AG04450 (cell line): ENCODE data around the gene NIPAL3. TPM values are rescaled to one million over a fixed set of nuclear protein-coding genes. Genes with fewer than 3 reads are reported as not detected.

Experiments used
- CTCF ChIA-PET: fragments of 300-600, 350-600 bp; formaldehyde crosslinking; extraction: SDS; loops from one replicate; lab custom pipeline; 2022; ENCODE audit warnings: antibody characterized with exemption, inconsistent platforms; lab: Charles Lee
- POLR2A ChIA-PET: fragments of 350-600 bp; formaldehyde crosslinking; extraction: SDS; loops from one replicate; lab custom pipeline; 2021; ENCODE audit warnings: antibody characterized with exemption, inconsistent platforms; lab: Yijun Ruan, JAX
- DNase-seq: peaks from one replicate; pipeline ENCODE4 v3.0.0-alpha.2; 2011; ENCODE audit warnings: low read depth, low spot score
- H3K27ac ChIP-seq: one replicate; pipeline ENCODE4 v1.5.1; 2012; ENCODE audit warnings: low read depth, low read length, control low read depth
- H3K27me3 ChIP-seq: one replicate; pipeline ENCODE4 v1.6.0; 2012; ENCODE audit warnings: low read length; ENCODE audit not compliant: control insufficient read depth, insufficient read depth
- H3K4me3 ChIP-seq: 2 replicates; pipeline ENCODE4 v1.5.1; 2011; ENCODE audit warnings: mild to moderate bottlenecking, low read depth, low read length, control low read depth
- H3K9me3 ChIP-seq: 2 replicates; pipeline ENCODE4 v1.5.1; 2012; ENCODE audit warnings: low read length; ENCODE audit not compliant: control insufficient read depth, insufficient read depth
- CTCF ChIP-seq: IDR thresholded peaks from 2 replicates; pipeline ENCODE4 v1.5.1; 2011; ENCODE audit warnings: low read depth, low read length, control low read depth, inconsistent platforms
- polyA minus RNA-seq: library from RNA; depleted of rRNA, polyadenylated mRNA; stranded (reverse); fragments of >200 nt; gene quantifications from 2 replicates; pipeline ENCODE4 v1.2.3, GENCODE V29; 2011; rRNA and poly(A)+ RNA removed
- polyA plus RNA-seq: library from polyadenylated mRNA; depleted of rRNA; stranded (reverse); fragments of >200 nt; gene quantifications from 2 replicates; pipeline ENCODE4 v1.2.3, GENCODE V29; 2011; rRNA removed

Gene NIPAL3
- polyA plus RNA-seq (46.5 and 48.5 TPM in 2 replicates), polyA minus RNA-seq (58.4 and 73.2 TPM in 2 replicates)

GRCh38 chr1:24415334-24415909, at the start of gene NIPAL3:
Gene NIPAL3 (plus strand): TSS chr1:24415802. CDS start chr1:24419548, 3,746 bp downstream.
- Histone ChIP-seq H3K27me3 (no peaks in the 10 kb centered on the region), H3K27ac (peak within 1 kb of the TSS; percentile 94), H3K9me3 (no peaks in the 10 kb centered on the region; the same call in 1 of the 2 replicates), H3K4me3 (peak within 1 kb of the TSS; percentile 94)
- ChIA-PET CTCF (interaction anchor here (0.8 to 3.1 kb wide), 9 partner anchors 12 to 265 kb away, joined by 3 to 14 read pairs (median 9); no protein-coding TSS in a partner anchor), POLR2A (interaction anchor here (0.6 to 1.1 kb wide), 4 partner anchors 15 to 1071 kb away, joined by 3 to 4 read pairs (median 3); partner anchors contain the start of genes HNRNPR and RCAN3)
- peak; percentile 68 for TF ChIP-seq CTCF
- DNase-seq: peak; percentile 98

GRCh38 chr1:24366707-24367106, 48.9 kb upstream of the NIPAL3 start:
- no peaks in the 10 kb centered on the region; the same call in 1 of the 2 replicates for H3K9me3 ChIP-seq
- TF ChIP-seq CTCF: no peak
- no peak overlapping the region for H3K27ac ChIP-seq
- CTCF ChIA-PET: interaction anchor here (1.4 to 6.0 kb wide), 4 partner anchors 25 to 167 kb away, joined by 5 to 30 read pairs (median 12); no protein-coding TSS in a partner anchor
- no peak for DNase-seq
- no peaks in the 10 kb centered on the region for H3K27me3 ChIP-seq
- no peak overlapping the region for H3K4me3 ChIP-seq
- POLR2A ChIA-PET: no interaction called here

- H3K9me3 ChIP-seq: no peaks in the 10 kb centered on the region
- POLR2A ChIA-PET: no interaction called here
- H3K27ac ChIP-seq: no peak overlapping the region
- H3K27me3 ChIP-seq: no peaks in the 10 kb centered on the region
- DNase-seq: no peak
- CTCF ChIA-PET: interaction anchor here (1.3 kb wide), 1 partner anchor 22 kb away, joined by 5 read pairs; no protein-coding TSS in a partner anchor
- no peak for TF ChIP-seq CTCF
- no peak overlapping the region for H3K4me3 ChIP-seq
Measured at GRCh38 chr1:24369199-24369598, 46.4 kb upstream of the NIPAL3 start.

GRCh38 chr1:24369801-24370200, 45.8 kb upstream of the NIPAL3 start:
- POLR2A ChIA-PET: no interaction called here

More at GRCh38 chr1:24369801-24370200, 45.8 kb upstream of the NIPAL3 start:
- no peaks in the 10 kb centered on the region for H3K27me3 ChIP-seq
- H3K27ac ChIP-seq: no peak overlapping the region
- TF ChIP-seq CTCF: no peak
- no peak overlapping the region for H3K4me3 ChIP-seq
- CTCF ChIA-PET: no interaction called here
- DNase-seq: no peak
- H3K9me3 ChIP-seq: no peaks in the 10 kb centered on the region
